Type B pancreatic cell (in vitro differentiated cells): Measurements from ENCODE around the gene LYPD4. TPM values are rescaled to one million over a fixed set of nuclear protein-coding genes. Genes with fewer than 3 reads are reported as not detected.

Source experiments
- DNase-seq: peaks from one replicate; pipeline ENCODE4 v3.0.0; 2021; ENCODE audit warnings: mixed read lengths; ENCODE audit not compliant: unreplicated experiment; ENCODE audit errors: extremely low spot score
- H3K27ac Mint-ChIP-seq: 2 replicates; pipeline ENCODE4 v1.8.0; 2021; ENCODE audit warnings: mild to moderate bottlenecking, mixed read lengths
- H3K27me3 Mint-ChIP-seq: 2 replicates; pipeline ENCODE4 v1.8.0; 2021; ENCODE audit warnings: mixed read lengths
- H3K36me3 Mint-ChIP-seq: 2 replicates; pipeline ENCODE4 v1.8.0; 2021; ENCODE audit warnings: mixed read lengths
- H3K4me1 Mint-ChIP-seq: one replicate; pipeline ENCODE4 v1.8.0; 2021; ENCODE audit warnings: mixed read lengths; ENCODE audit not compliant: unreplicated experiment
- H3K4me3 Mint-ChIP-seq: 2 replicates; pipeline ENCODE4 v1.8.0; 2021; ENCODE audit warnings: mild to moderate bottlenecking, mixed read lengths
- H3K9me3 Mint-ChIP-seq: 2 replicates; pipeline ENCODE4 v1.8.0; 2021; ENCODE audit warnings: mixed read lengths
- CTCF ChIP-seq: fragments of 200-600 bp; sonication (generic); conservative IDR thresholded peaks from 2 replicates; pipeline ENCODE4 v1.5.0; 2021; ENCODE audit warnings: antibody characterized with exemption, mild to moderate bottlenecking
- total RNA-seq: library from RNA; stranded (reverse); gene quantifications from 2 replicates; pipeline ENCODE4 v1.2.1, GENCODE V29; 2021; ENCODE audit warnings: low replicate concordance

The LYPD4 gene
- total RNA-seq, 1 donor from 2014 or later = not detected

GRCh38 chr19:41821003-41821735 lies 23.3 kb downstream of the LYPD4 start:
- no peak overlapping the region for H3K4me3 Mint-ChIP-seq
- peaks cover 22% of the 10 kb centered on the region for H3K27me3 Mint-ChIP-seq
- DNase-seq = no peak
- H3K27ac Mint-ChIP-seq = no peak overlapping the region
- no peaks in the 10 kb centered on the region for H3K9me3 Mint-ChIP-seq
- TF ChIP-seq CTCF = peak; percentile 70
- H3K36me3 Mint-ChIP-seq = no peaks in the 10 kb centered on the region
- H3K4me1 Mint-ChIP-seq = no peaks in the 10 kb centered on the region

DNA sequence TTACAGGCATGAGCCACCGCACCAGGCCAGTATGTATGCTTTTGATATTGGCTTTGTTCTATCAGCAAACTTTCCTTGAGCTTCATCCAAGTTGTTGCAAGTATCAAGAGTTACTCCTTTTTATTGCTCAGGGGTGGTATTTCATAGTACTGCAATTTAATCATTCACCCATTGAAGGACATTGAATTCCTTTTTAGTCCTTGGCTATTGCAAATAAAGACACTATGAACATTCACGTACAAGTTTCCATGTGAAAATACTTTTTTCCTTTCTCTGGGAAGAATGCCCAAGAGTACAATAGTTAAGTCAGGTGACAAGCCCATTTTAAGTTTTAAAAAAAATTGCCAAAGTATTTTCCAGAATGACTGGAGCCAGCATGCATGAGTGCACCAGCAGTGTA lies 27.7 kb downstream of the LYPD4 start:
- no peak for TF ChIP-seq CTCF
- DNase-seq = no peak
- H3K4me1 Mint-ChIP-seq = no peaks in the 10 kb centered on the region

DNA sequence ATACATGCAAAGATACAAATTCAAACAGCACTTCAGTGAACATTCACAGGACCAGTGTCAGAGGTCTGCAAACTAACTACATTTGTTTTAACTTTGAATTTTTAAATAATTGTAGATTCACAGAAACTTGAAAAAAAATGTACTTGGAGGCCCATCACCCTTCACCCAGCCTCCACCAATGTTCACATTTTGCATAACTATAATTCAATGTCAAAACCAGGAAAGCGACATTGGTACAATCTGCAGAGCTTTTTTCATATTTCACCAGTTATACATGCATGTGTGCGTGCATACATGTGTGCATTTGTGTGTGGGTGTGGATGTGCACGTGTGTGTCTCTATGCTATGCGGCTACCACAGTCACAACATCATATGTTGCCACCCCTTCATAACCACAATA lies 29.2 kb downstream of the LYPD4 start:
- no peak for DNase-seq
- Mint-ChIP-seq H3K36me3 (no peaks in the 10 kb centered on the region), H3K9me3 (no peaks in the 10 kb centered on the region), H3K27me3 (peaks cover 6% of the 10 kb centered on the region), H3K4me3 (no peak overlapping the region), H3K4me1 (no peaks in the 10 kb centered on the region), H3K27ac (no peak overlapping the region)
- TF ChIP-seq CTCF = no peak

More for the DNA sequence above, 27.7 kb downstream of the LYPD4 start:
- H3K4me3 Mint-ChIP-seq = no peak overlapping the region
- H3K27me3 Mint-ChIP-seq = peaks cover 8% of the 10 kb centered on the region
- no peaks in the 10 kb centered on the region for H3K9me3 Mint-ChIP-seq
- no peaks in the 10 kb centered on the region for H3K36me3 Mint-ChIP-seq
- H3K27ac Mint-ChIP-seq = no peak overlapping the region

GRCh38 chr19:41813911-41814310 lies 30.6 kb downstream of the LYPD4 start:
- Mint-ChIP-seq H3K9me3 (no peaks in the 10 kb centered on the region), H3K27ac (no peak overlapping the region), H3K27me3 (peaks cover 6% of the 10 kb centered on the region), H3K4me3 (no peak overlapping the region), H3K36me3 (no peaks in the 10 kb centered on the region), H3K4me1 (no peaks in the 10 kb centered on the region)
- TF ChIP-seq CTCF = no peak
- no peak for DNase-seq

- Mint-ChIP-seq H3K36me3 (no peaks in the 10 kb centered on the region), H3K4me3 (no peak overlapping the region), H3K9me3 (no peaks in the 10 kb centered on the region), H3K27ac (no peak overlapping the region), H3K27me3 (no peaks in the 10 kb centered on the region), H3K4me1 (no peaks in the 10 kb centered on the region)
- no peak for TF ChIP-seq CTCF
- no peak for DNase-seq
Measured at GRCh38 chr19:41811981-41812380, 32.5 kb downstream of the LYPD4 start.
